ENCODE results near the gene PASK. TPM values are rescaled to one million over a fixed set of nuclear protein-coding genes. Genes with fewer than 3 reads are reported as not detected.

The PASK gene
- total and polyA plus RNA-seq, 2 of the 4 experiments (the other 2 are of a cell fraction) = 4.1 TPM

DNA sequence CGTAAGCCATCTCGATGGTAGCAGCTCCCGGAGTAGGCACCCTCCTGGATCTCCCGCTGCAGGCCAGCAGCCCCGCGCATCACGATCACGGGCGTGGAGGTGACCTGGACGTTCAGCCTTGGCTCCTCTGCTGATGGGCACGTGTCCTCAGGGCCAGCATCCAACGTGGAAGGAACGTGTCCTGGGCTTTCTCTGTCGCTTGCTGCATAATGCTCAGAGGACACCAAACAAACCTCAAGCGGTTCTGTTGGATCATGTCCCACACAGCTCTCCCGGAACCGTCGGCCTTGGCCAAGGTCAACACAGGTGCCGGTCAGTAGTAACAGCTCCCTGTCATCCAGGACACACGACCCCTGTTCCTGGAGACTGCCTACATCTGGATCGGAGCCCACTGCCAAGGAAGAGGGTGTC lies 23.1 kb downstream of the PASK start:
- Histone ChIP-seq H2AK9ac (replicated peaks; ENCODE audit: low read depth, low read length, poor library complexity) (no peak overlapping the region), H3K9me1 (ENCODE audit: insufficient read depth, low read length) (peaks cover 3% of the 10 kb centered on the region; the same call in 1 of the 2 replicates), H2AK5ac (ENCODE audit: low read depth, low read length) (no peak overlapping the region), H2AFZ (replicated peaks; ENCODE audit: low read length, poor library complexity) (no peak overlapping the region), H3K27ac (ENCODE audit: insufficient read depth, low read length) (no peak overlapping the region), H2BK5ac (ENCODE audit: low read depth, low read length, poor library complexity, severe bottlenecking) (no peak overlapping the region), H4K5ac (ENCODE audit: low read depth, low read length) (no peak overlapping the region), H3K9me3 (ENCODE audit: control insufficient read depth, insufficient read depth, low read length) (no peaks in the 10 kb centered on the region), H3K4me3 (ENCODE audit: insufficient read depth, low read depth, low read length) (no peak overlapping the region), H3K9ac (ENCODE audit: low read depth, low read length) (no peak overlapping the region), H2BK20ac (ENCODE audit: low read depth, low read length) (no peak overlapping the region), H3K4me2 (ENCODE audit: low read depth, low read length) (no peak overlapping the region), H4K8ac (ENCODE audit: low read depth in 2 of 2, low read length in 2 of 2) (no peak overlapping the region), H3K23ac (ENCODE audit: low read depth, low read length) (no peak overlapping the region), H3K18ac (ENCODE audit: low read depth, low read length) (no peak overlapping the region), H2BK120ac (ENCODE audit: low read depth, low read length) (no peak overlapping the region), H3K27me3 (ENCODE audit: control insufficient read depth, insufficient read depth, low read length) (no peaks in the 10 kb centered on the region), H2BK15ac (ENCODE audit: low read depth, low read length) (no peak overlapping the region), H3K14ac (replicated peaks; ENCODE audit: low read depth, low read length) (no peak overlapping the region), H4K91ac (ENCODE audit: insufficient read depth, low read depth, low read length) (no peak overlapping the region), H4K20me1 (ENCODE audit: insufficient read depth, low read length) (no peaks in the 10 kb centered on the region), H3K36me3 (ENCODE audit: control insufficient read depth, insufficient read depth, low read length) (peaks cover 9% of the 10 kb centered on the region), H3K4me1 (ENCODE audit: control insufficient read depth, insufficient read depth, low read length) (no peaks in the 10 kb centered on the region), H3K4ac (ENCODE audit: low read depth, low read length) (no peak overlapping the region), H3K79me1 (ENCODE audit: low read depth in 1 of 2, low read length in 2 of 2) (no peaks in the 10 kb centered on the region), H3K56ac (ENCODE audit: extremely low read depth, insufficient read depth, low read length) (no peak overlapping the region)
- in situ Hi-C loops (cut with MboI; ENCODE audit: low sequenced_read_pairs) (no loop called here), intact Hi-C loops (cut with micrococcal nuclease) (no loop called here), dilution Hi-C loops (cut with HindIII; ENCODE audit: low sequenced_read_pairs, unreplicated experiment) (no loop called here)
- POLR2A ChIA-PET (ENCODE audit: unreplicated experiment) = no interaction called here
- WGBS, 2 experiments (ENCODE audit: extremely low coverage in 2 of 2, insufficient read length in 1 of 2) = 93% methylated on average over 20 of the region's 21 CpGs; no CpG with 5 or more reads in 1 of the 2 experiments
- CTCF ChIA-PET = no interaction called here
- BruUV-seq (replicated peaks) = no TSS peak
- DNase-seq (no peak), ATAC-seq (ENCODE audit: low read depth) (no peak)
- TF ChIP-seq RFX5 (IDR thresholded peaks at IDR 0.05; ENCODE audit: low read depth, low read length) = no peak
- TF ChIP-seq RCOR1 (IDR thresholded peaks at IDR 0.05; ENCODE audit: insufficient replicate concordance, low read length) = no peak
- TF ChIP-seq FOS (IDR thresholded peaks at IDR 0.05; ENCODE audit: low read depth, low read length) = no peak
- no peak for TF ChIP-seq BHLHE40 (IDR thresholded peaks at IDR 0.05; ENCODE audit: low read depth, low read length)
- no peak for TF ChIP-seq POLR2A (IDR thresholded peaks at IDR 0.05; ENCODE audit: low read depth, low read length)
- TF ChIP-seq CTCF (conservative IDR thresholded peaks at IDR 0.05; ENCODE audit: low read depth, low read length) = no peak
- TF ChIP-seq CHD1 (IDR thresholded peaks at IDR 0.05; ENCODE audit: low read depth, low read length) = no peak
- TF ChIP-seq MXI1 (IDR thresholded peaks at IDR 0.05; ENCODE audit: borderline replicate concordance, low read depth, low read length) = no peak
- no peak for TF ChIP-seq NFE2L2 (IDR thresholded peaks at IDR 0.05; ENCODE audit: low read depth, low read length)
- TF ChIP-seq CEBPB (IDR thresholded peaks at IDR 0.05; ENCODE audit: low read depth, low read length) = no peak
- TF ChIP-seq, protein P1, sequence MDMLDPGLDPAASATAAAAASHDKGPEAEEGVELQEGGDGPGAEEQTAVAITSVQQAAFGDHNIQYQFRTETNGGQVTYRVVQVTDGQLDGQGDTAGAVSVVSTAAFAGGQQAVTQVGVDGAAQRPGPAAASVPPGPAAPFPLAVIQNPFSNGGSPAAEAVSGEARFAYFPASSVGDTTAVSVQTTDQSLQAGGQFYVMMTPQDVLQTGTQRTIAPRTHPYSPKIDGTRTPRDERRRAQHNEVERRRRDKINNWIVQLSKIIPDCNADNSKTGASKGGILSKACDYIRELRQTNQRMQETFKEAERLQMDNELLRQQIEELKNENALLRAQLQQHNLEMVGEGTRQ (IDR thresholded peaks at IDR 0.05; ENCODE audit: low read depth, low read length) = no peak
- TF ChIP-seq MAZ (IDR thresholded peaks at IDR 0.05; ENCODE audit: borderline replicate concordance, low read depth, low read length) = no peak
- TF ChIP-seq RAD21 (IDR thresholded peaks at IDR 0.05; ENCODE audit: low read length) = no peak
- TF ChIP-seq SMC3 (IDR thresholded peaks at IDR 0.05; ENCODE audit: low read depth, low read length) = no peak
- TF ChIP-seq MAFK (IDR thresholded peaks at IDR 0.05; ENCODE audit: low read depth, low read length) = no peak
- TF ChIP-seq, protein P2, sequence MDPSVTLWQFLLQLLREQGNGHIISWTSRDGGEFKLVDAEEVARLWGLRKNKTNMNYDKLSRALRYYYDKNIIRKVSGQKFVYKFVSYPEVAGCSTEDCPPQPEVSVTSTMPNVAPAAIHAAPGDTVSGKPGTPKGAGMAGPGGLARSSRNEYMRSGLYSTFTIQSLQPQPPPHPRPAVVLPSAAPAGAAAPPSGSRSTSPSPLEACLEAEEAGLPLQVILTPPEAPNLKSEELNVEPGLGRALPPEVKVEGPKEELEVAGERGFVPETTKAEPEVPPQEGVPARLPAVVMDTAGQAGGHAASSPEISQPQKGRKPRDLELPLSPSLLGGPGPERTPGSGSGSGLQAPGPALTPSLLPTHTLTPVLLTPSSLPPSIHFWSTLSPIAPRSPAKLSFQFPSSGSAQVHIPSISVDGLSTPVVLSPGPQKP (IDR thresholded peaks at IDR 0.05; ENCODE audit: borderline replicate concordance, low read depth, low read length) = no peak

Data from IMR-90 (cell line).